GM19099 (cell line): ENCODE results near the gene GSTT2B.

Experiments
- POLR2A ChIP-seq: IDR thresholded peaks from 3 replicates; pipeline ENCODE4 v1.6.1; 2011; ENCODE audit warnings: low read depth; ENCODE audit not compliant: insufficient read length; ENCODE audit errors: extremely low read depth

The GSTT2B gene

DNA sequence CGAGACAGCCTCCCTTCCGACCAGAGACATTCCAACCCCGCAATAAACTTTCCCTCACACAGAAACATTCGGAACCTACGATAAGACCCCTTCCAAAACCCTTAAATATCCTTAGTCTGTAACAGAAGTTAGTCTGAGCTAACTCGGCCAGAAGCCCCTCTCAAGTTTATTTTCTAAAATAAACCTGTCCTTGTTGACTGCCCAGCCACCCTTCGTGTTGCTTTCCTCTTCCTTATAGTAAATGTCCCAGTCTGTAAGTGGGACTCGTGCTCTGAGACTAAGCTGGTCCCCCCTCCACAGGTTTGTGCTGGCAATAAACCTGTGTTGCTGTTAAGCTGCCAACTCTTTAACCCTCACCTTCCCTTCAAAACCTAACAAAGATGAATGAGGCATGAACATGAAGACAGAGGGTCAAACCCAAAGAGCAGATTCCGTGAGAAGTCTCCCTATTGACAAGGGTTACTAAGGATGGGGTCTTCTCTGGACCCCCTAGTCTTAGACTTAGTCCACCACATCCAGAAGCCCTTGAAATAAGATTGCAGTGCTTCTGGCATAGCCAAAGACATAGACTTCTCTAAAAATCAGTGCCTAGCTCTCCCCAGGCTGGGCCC lies 48.6 kb downstream of the GSTT2B start:
- no peak for TF ChIP-seq POLR2A

DNA sequence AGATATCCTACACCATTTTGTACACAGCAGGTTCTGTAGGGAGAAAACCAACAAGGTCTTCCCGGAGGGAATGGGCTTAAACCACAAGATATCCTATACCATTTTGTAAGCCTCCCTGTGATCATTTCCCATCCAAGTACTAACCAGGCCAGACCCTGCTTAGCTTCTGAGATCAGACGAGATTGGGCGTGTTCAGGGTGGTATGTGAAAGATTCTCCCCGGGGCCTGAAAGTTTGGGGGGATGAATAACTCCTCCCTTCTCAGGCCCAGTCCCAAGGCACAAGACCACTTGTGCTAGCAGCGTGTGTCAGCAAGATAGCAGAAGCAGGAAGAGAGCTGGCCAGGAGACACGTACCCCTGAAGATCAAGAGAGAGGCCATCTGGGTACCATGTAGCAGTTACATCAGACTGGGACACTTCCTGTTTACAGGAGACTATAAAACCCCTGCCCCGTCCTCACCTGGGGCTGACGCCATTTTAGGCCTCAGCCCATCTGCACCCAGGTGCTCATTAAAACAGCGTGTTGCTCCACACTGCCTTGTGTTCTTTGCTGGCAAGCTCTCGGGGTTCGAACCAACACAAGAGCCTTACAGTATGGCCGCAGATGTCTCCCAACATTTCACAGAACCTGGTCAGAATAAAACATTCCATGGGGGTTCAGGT lies 49.5 kb downstream of the GSTT2B start:
- no peak for TF ChIP-seq POLR2A

DNA sequence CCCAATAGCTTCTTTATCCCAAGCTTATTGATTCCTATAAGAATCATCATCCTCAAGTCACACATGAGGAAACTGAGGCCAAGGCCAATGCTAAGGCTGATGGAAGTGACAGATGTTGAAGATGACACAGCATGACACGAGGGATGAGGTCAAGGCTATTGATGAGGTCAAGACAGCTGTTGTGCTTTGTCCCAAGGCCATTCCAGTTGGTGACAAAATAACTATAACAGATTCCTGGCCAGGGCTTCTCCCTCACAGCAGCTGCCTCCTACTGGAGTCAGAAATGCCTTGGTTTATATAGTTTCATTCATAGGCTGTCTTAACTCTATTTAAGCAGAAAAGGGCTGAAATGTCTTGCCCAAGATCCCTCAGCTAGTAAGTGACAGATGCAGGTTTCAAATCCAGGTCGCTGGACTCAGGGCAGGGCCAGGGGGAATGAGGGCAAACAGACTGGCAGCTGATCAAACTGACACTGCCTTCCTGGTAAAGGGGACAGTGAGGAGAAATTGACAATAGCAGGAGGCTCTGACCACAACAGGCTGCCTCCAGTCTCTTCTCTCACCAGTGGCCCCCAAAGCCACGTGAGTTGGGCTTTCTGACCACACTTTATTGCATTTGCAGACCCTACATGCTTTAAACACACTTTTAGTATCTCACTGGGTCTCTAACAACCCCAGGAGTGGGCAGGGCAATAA lies 50.4 kb downstream of the GSTT2B start:
- TF ChIP-seq POLR2A, result no peak

DNA sequence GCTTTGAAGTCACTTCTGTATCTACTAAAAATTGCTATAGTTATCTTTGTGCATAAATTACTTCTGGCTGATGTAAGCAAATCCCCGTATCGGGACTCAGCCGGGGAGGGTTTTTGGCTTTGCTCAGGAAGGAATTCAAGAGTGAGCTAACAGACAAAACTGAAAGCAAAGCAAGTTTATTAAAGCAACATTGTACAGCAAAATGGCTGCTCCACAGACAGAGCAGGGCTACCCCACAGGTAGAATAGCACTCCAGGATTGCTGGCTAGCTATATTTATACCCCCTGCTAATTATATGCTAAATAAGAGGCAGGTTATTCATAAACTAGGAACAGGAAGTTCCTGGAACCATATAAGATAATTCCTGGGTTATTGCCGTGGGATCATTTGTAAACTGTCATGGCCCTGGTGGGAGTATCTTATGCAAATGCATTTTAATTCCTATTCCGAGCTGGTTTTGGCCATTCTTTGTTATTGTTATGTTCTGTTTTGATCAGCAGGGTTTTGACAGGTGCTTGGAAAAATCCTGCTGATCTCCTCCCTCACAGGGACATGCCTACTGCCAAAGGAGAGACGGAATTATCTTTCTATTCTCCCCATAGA lies 51.6 kb downstream of the GSTT2B start:
- no peak for TF ChIP-seq POLR2A

DNA sequence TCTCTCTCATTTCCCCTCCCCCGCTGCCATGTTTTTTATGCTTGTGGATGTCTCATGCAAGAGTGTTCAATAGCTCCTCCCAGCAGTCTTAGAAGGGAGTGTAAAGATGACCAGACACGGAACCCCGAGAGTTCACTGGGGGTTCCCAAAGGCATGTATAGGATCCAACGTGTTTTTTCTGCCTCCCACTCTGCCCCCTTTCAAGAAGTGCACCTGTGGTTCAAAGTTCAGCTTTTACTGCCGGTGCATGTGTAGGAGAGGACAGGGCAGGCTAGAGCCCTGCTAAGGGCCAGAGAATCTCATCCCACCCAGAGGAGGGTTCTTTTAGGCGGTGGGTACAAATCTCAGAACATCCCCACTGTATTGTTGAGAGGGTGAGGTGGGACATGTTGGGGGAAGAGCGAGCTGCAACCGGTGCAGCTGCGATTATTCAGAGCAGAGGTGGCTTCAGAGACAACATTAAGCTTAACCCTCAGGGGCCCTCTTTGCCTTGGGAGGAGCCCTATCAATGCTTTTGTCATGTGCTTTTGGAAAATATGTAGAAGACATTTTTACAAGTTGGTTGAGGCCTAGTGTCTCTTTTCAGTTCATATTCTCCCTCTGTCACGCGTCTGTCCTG lies 52.3 kb downstream of the GSTT2B start:
- no peak for TF ChIP-seq POLR2A
